Femur (tissue), 1 donor: ENCODE measurements around the gene FAM3A.

Source experiments
- DNase-seq: peaks from one replicate; pipeline ENCODE4 v3.0.0-alpha.2; 2017

Gene FAM3A

GRCh38 chrX:154534526-154535322, 18.7 kb upstream of the FAM3A start:
- DNase-seq: peak; percentile 92

DNA sequence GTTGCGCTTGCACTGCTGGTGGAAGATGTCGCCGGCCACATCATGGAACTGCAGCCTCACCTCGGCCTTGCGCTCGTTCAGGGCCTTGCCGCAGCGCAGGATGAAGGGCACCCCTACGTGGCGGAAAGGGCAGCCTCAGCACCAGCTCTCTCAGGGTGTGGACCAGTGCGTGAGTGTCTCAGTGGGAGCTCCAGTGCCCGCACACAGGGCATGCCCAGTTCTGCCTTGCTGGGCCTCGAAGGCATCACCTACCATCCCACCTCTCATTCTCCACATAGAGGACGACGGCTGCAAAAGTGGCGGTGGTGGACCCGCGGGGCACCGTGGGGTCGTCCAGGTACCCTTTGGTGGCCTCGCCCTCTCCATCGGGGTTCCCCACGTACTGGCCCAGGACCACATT, 16.7 kb upstream of the FAM3A start:
- DNase-seq: no peak

DNA sequence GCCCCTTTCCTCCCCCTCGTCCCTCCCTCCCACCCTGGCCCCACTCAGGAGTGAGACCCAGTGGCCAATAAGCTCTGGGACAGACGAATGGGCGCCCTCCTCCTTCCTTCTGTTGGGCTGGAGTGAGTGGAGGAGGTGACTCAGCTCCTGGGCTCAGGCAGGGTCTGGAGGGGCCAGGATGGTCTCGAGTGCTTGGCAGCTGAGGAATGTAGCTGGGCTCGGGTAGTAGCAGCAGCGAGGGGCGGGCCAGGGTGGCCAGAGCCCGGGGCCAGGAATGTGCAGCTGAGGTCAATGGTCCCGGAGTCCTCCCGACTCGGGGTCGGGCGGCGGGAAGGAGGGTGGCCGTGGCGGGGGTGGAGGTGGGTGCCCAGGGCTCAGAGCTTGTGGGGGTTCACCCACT, 15.6 kb upstream of the FAM3A start:
- DNase-seq: no peak

GRCh38 chrX:154530286-154530685, 14.3 kb upstream of the FAM3A start:
- no peak for DNase-seq

DNA sequence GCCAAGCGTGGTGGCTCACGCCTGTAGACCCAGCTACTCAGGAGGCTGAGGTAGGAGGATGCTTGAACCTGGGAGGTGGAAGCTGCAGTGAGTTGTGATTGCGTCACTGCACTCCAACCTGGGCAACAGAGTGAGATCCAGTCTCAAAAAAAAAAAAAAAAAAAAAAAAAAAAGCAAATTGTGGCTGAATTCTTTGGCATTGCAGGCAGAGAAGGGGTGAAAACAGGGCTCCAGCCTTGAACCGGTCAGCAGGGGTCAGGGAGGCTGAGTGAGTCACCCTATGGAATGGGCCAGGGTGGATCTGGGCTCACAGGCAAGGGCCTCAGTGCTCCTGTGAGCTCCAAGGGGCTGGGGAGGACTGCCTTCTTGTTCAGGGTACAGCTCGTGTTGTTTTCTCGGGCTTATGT, 13.2 kb upstream of the FAM3A start:
- no peak for DNase-seq

DNA sequence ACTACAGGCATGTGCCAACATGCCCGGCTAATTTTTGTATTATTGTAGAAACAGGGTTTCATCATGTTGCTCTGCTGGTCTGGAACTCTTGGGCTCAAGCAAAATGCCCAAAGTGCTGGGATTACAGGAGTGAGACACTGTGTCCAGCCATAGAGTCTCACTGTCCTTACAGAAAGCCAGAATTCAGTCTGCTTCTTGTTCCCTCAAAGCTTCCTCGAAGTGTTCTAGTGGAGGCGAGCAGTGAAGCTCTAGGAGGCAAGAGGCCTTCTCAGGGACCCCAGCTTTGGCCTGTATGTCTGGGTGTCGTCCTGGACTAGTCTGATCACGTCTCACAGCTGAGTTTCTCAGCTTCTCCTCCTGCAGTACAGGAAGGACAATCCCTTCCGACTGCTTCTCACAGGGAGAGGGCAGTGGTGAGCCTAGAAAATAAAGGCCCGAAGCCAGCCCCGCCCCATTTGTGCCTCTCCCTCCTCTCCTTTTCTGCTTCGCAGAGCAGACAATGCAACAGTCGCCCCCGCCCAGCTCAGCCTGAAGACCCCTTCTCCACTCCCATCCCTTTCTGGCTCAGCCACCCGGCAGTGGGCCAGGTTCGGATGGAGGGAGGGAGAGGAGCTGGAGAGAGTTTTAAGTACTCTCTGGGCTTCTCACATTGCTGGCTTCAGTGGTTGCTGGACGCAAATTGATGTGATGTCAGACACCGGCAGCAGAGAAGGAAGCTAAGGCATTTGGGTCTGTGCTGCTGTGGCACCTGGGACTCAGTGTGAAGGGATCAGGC, 11.1 kb upstream of the FAM3A start:
- peak; percentile 94 for DNase-seq

GRCh38 chrX:154525606-154526490, 9.8 kb upstream of the FAM3A start:
- no peak for DNase-seq

GRCh38 chrX:154519389-154519788, 3.4 kb upstream of the FAM3A start:
- DNase-seq: no peak

DNA sequence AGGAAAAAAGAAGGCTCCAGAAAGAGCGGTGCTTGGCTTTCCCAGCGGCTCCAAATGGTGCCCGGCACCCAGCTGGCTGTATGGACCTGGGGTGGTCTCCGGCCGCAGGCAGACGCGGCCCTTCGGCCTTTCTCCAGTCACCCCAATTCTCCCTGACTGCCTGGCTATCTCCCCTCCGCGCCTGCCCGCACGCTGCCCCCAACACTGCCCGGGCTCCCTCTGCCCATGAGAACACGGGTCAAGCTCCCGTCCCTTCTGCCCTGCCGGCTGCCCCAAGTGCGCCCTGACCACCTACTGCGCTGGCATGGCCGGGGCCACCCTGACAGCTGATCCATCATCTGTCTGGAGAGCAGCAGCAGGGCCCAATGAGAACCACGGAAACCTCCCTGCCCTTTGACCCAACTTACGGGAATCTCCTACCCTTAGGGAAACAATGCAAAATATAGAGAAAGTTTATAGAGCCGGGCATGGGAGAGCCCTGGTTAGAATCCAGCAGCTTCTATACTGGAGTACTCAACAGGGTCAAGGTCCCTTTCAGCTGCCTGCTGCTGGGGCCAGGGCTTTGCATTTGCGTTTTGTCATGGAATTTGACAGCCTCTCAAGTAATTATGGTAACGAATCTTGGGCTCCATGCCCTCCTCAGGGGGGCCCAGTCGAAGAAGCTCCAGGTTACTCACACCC, 1.2 kb upstream of the FAM3A start:
- DNase-seq: no peak

- DNase-seq: peak; percentile 53
Observed at GRCh38 chrX:154516656-154517100, 646 bp upstream of the FAM3A start.

- DNase-seq: peak; percentile 51
Observed at GRCh38 chrX:154515090-154515965, 704 bp downstream of the FAM3A start.

- DNase-seq: no peak
Observed at GRCh38 chrX:154513716-154514115, 2.3 kb downstream of the FAM3A start.

GRCh38 chrX:154512879-154513553, 3.0 kb downstream of the FAM3A start:
- DNase-seq: no peak

- DNase-seq: no peak
Observed at GRCh38 chrX:154511761-154512160, 4.3 kb downstream of the FAM3A start.

DNA sequence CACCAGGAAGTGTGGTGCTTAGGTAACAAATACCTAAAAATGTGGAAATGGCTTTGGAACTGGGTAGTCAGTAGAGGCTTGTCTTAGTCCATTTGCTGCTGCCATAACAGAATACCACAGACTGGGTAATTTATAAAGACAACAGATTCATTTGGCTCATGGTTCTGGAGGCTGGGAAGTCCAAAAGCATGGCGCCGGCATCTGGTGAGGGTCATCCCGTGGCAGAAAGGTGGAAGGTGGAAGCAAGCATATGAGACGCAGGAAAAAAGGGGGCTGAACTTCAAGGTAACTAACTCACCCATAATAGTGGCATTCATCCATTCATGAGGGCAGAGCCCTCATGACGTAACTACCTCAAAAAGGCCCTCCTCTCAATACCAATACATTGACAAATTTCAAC, 6.6 kb downstream of the FAM3A start:
- DNase-seq: no peak

DNA sequence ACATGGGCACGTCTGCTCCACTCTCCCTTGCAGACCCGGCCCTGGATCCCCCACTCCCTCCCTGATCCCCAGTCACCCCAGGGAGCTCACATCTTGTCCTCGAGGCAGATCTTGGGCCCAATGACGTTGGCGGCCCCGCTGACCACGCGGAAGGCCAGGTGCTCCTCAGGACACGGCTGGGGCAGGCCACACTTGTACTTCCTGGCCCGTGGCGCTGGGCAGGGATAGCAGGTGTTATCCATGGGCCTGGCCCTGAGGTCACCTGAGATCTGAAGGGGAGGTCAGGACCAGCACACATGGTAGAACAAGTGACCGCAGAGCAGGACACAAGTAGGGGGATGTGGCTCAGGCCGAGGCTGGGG, 7.7 kb downstream of the FAM3A start:
- DNase-seq: no peak

GRCh38 chrX:154507673-154508383, 8.2 kb downstream of the FAM3A start:
- no peak for DNase-seq

DNA sequence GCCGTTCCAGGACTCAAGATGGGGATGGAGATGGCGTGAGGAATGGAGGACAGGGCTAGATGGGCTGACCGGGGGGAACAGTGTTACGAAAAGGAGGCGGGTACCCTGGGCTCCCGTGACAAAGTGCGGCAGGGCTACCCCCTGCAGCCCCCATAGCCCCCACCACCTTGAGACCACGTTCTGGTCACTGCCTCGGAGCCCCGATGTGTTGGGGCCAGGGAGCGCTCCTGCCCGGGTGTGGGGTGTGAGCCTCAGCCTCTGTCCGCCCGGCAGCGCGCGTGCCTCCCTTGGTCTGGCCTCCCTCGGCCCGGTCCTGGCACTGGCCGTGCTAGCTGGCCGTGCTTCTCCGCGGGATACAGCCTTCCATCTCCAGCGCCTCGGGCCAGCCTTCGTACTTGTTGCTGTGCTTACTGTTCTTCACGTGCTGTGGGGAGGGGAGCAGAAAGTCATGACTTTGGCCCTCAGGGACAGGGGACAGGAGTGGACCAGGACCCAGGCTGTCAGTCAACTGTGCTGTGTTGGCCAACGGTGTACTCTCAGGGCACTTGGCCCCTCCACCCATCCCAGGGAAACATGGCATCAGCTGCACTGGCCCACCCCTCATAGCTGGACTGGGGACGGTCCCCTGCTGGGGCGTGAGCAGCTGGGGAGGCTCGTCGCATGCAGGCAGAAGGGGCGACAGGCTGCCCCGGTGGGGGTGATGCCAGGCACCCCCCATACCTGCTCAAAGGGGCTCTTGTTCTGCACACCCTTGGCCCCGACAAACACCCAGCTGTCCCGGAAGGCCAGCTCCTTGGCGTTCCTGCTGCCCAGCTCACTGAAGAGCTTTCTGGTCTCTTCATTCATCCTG, 9.3 kb downstream of the FAM3A start:
- no peak for DNase-seq

GRCh38 chrX:154505734-154506133, 10.3 kb downstream of the FAM3A start:
- DNase-seq: no peak
